CD4-positive, alpha-beta T cell treated with Interleukin-2 at 100 ng/mL for 4 hours (primary cell): ENCODE data around the gene NDUFAF4.

Experiments
- DNase-seq: peaks from one replicate; pipeline ENCODE4 v3.0.0-alpha.2; 2020; ENCODE audit warnings: low spot score

The NDUFAF4 gene

GRCh38 chr6:96897396-96898240, at the start of gene NDUFAF4:
Gene NDUFAF4, minus strand, starts transcription at chr6:96897891. Its CDS starts 90 bp downstream, at chr6:96897801.
- peak; percentile 95 for DNase-seq

- peak; percentile 14 for DNase-seq
These were observed 49.4 kb upstream of the NDUFAF4 start for GRCh38 chr6:96947055-96947454.

GRCh38 chr6:96943555-96944215, 46.0 kb upstream of the NDUFAF4 start:
- no peak for DNase-seq

- DNase-seq = no peak
These were observed 45.0 kb upstream of the NDUFAF4 start for GRCh38 chr6:96942676-96943075.

- no peak for DNase-seq
These were observed 42.6 kb upstream of the NDUFAF4 start for GRCh38 chr6:96940322-96940721.

GRCh38 chr6:96939007-96939805, 41.5 kb upstream of the NDUFAF4 start:
- DNase-seq = no peak

GRCh38 chr6:96934087-96934486, 36.4 kb upstream of the NDUFAF4 start:
- DNase-seq = no peak

GRCh38 chr6:96931198-96931597, 33.5 kb upstream of the NDUFAF4 start:
- no peak for DNase-seq

GRCh38 chr6:96929741-96930140, 32.0 kb upstream of the NDUFAF4 start:
- DNase-seq = no peak

- DNase-seq = no peak
These were observed 30.0 kb upstream of the NDUFAF4 start for GRCh38 chr6:96927660-96928059.

GRCh38 chr6:96926425-96926824, 28.7 kb upstream of the NDUFAF4 start:
- no peak for DNase-seq

- DNase-seq = no peak
These were observed 27.6 kb upstream of the NDUFAF4 start for GRCh38 chr6:96925290-96925687.

GRCh38 chr6:96923871-96924493, 26.3 kb upstream of the NDUFAF4 start:
- DNase-seq = peak; percentile 48

GRCh38 chr6:96923400-96923799, 25.7 kb upstream of the NDUFAF4 start:
- no peak for DNase-seq

GRCh38 chr6:96917098-96917497, 19.4 kb upstream of the NDUFAF4 start:
- no peak for DNase-seq

- no peak for DNase-seq
These were observed 15.9 kb upstream of the NDUFAF4 start for GRCh38 chr6:96913621-96914020.

GRCh38 chr6:96911751-96912150, 14.1 kb upstream of the NDUFAF4 start:
- no peak for DNase-seq

GRCh38 chr6:96911171-96911570, 13.5 kb upstream of the NDUFAF4 start:
- no peak for DNase-seq

GRCh38 chr6:96909811-96910210, 12.1 kb upstream of the NDUFAF4 start:
- DNase-seq = no peak

- no peak for DNase-seq
These were observed 9.8 kb upstream of the NDUFAF4 start for GRCh38 chr6:96907498-96907897.

GRCh38 chr6:96900873-96901272, 3.2 kb upstream of the NDUFAF4 start:
- DNase-seq = no peak

GRCh38 chr6:96899451-96899998, 1.8 kb upstream of the NDUFAF4 start:
- no peak for DNase-seq
